ENCODE data around the gene SLCO6A1.
"Not testable (repeated sequence)": the region's sequence is repeated elsewhere in the genome, so short reads cannot be mapped to it uniquely, and the experiment has no call there.

The SLCO6A1 gene, protein sequence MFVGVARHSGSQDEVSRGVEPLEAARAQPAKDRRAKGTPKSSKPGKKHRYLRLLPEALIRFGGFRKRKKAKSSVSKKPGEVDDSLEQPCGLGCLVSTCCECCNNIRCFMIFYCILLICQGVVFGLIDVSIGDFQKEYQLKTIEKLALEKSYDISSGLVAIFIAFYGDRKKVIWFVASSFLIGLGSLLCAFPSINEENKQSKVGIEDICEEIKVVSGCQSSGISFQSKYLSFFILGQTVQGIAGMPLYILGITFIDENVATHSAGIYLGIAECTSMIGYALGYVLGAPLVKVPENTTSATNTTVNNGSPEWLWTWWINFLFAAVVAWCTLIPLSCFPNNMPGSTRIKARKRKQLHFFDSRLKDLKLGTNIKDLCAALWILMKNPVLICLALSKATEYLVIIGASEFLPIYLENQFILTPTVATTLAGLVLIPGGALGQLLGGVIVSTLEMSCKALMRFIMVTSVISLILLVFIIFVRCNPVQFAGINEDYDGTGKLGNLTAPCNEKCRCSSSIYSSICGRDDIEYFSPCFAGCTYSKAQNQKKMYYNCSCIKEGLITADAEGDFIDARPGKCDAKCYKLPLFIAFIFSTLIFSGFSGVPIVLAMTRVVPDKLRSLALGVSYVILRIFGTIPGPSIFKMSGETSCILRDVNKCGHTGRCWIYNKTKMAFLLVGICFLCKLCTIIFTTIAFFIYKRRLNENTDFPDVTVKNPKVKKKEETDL

GRCh38 chr5:102498271-102499034, at the start of gene SLCO6A1:
TSS of gene SLCO6A1 (minus strand) at chr5:102499001. CDS start at chr5:102498844, 157 bp downstream.
- no peak for DNase-seq (ENCODE audit: low read depth)

DNA sequence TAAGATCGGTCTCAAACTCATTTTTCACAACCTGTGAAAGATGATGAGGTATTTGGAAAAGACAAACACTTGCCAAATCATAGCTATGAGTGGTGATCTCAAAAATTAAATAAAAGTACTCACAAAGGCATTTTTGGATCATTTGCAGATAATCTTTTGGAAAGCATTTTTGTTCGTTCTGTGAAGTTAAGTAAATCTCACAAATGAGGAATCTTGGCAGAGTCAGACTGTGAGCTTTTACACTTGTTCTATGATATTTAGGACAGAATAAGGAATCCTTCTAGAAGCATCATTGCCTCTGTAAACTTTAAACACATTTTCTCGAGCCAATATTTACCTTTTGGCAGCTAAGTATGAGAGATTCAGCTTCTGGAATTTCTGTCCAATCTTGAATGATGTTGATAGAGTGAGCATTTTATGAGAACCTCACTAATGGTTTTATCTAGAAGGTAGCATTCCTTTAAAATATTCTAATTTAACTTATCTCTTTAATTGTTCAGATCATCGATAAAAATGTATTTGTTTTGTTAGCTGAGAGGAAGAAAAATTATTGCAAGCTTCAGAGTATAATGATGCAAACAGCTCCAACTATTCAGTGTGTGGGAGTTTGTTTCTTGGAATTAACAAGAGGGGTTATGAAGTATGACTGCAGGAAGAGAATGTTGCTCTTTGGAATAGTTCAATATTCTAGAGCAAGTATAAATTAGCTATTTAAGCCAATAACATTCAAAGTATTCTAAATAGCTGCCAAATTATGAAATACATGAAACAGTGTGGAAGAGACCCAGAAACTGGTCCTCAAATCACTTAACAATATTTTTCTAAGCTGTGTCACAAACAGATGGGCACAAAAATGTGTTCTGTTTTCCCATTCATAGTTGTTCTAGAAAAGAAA, 48.6 kb upstream of the SLCO6A1 start:
- no peak for DNase-seq (ENCODE audit: low read depth)

DNA sequence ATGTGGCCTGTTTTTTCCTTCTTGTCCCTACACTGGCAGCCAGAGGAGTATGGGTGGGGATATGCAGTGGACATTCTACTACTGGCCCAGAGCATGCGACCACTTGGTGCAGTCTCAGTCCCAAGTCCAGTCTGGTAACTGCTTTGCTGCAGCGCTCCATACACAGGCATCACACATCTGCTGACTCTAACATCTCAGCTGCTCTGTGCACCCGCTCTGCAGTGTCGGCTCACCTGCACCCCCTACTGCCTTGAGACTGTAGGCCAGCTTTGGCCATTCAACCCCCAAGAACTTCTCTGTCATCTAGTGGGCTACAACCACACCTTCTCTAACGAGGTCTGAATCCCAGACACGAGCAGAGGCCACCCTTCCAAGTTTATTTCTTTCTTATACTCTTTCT, 46.4 kb upstream of the SLCO6A1 start:
- no peak for DNase-seq (ENCODE audit: low read depth)

GRCh38 chr5:102542057-102542456, 43.3 kb upstream of the SLCO6A1 start:
- no peak for DNase-seq (ENCODE audit: low read depth)

- DNase-seq (ENCODE audit: low read depth), result no peak
Observed at GRCh38 chr5:102539996-102540728, 41.4 kb upstream of the SLCO6A1 start.

- no peak for DNase-seq (ENCODE audit: low read depth)
Observed at GRCh38 chr5:102539562-102539961, 40.8 kb upstream of the SLCO6A1 start.

DNA sequence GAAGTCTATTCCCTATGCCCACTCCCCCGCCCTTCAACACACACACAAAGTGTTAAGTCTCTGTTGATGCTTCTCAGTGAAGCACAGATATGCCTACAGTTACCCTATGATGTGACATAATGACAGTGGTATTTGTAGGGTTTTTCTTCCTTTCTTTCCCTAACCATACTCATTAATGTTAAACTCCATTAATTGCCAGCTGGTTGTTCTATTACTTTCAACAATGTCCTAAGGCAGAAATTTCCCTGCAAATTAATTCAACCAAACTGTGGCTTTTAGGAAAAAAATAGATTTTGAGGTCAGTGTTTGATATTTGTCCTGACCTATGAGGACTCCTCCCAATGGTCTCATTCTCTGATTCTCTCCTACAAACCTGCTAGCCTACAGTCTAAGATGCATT, 38.2 kb upstream of the SLCO6A1 start:
- no peak for DNase-seq (ENCODE audit: low read depth)

- DNase-seq (ENCODE audit: low read depth), result no peak
Observed at GRCh38 chr5:102536323-102536928, 37.6 kb upstream of the SLCO6A1 start.

DNA sequence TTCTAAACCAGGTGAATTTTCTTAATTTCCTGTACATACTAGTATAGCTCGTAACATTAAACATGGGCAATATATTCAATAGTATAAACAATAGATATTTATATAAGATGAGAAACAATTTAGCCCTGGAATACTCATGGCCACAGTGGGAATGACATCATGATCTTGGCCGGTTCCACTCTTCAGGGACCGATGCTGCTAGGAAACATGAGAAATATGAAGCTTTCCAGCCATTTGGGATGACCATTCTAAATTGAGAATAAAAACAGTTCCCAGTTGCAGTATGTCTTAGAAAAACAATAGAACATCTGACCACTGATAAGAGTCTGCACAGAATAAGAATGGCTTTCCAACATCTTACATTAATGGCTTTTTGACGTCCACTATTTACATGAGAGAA, 33.3 kb upstream of the SLCO6A1 start:
- no peak for DNase-seq (ENCODE audit: low read depth)

- DNase-seq (ENCODE audit: low read depth), result no peak
Observed at GRCh38 chr5:102531506-102531905, 32.7 kb upstream of the SLCO6A1 start.

GRCh38 chr5:102529447-102529846, 30.6 kb upstream of the SLCO6A1 start:
- DNase-seq (ENCODE audit: low read depth), result no peak

DNA sequence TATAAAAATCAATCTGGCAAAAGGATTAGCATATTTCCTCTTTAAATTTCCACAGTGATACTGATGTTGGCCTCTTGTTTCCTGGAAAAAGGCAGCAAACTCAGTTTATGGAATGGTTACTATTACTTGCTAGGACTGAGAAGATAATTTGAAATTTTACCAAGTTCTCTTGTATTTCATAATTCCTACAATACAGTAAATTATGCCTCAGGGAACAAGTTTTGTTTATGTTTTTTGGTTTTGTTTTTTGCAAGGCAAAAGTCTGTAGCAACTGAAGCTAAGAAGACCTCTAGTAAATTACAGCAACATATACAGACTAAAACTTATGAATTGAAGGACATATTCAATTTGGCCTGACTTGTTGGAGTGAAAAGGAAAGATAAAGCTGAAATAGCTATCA, 30.2 kb upstream of the SLCO6A1 start:
- no peak for DNase-seq (ENCODE audit: low read depth)

- DNase-seq (ENCODE audit: low read depth), result no peak
Observed at GRCh38 chr5:102528600-102528999, 29.8 kb upstream of the SLCO6A1 start.

DNA sequence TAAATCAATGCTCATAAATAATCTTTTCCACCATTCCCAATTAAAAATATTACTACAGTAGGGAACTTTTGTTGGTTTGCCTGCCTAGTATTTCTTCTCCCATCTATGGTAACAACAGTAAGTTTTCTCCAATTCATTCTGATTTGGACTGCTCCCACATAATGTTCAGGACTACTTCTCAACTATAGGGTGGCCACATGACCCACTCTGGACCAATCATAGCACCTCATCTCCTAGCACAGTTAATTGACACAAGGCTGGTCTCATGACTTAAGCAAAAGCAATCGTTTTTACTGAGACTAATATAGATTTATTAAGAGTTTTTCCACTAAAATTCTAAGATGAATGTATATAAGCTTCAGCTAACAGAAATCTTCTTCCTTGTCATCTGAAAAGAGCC, 28.7 kb upstream of the SLCO6A1 start:
- DNase-seq (ENCODE audit: low read depth), result no peak

DNA sequence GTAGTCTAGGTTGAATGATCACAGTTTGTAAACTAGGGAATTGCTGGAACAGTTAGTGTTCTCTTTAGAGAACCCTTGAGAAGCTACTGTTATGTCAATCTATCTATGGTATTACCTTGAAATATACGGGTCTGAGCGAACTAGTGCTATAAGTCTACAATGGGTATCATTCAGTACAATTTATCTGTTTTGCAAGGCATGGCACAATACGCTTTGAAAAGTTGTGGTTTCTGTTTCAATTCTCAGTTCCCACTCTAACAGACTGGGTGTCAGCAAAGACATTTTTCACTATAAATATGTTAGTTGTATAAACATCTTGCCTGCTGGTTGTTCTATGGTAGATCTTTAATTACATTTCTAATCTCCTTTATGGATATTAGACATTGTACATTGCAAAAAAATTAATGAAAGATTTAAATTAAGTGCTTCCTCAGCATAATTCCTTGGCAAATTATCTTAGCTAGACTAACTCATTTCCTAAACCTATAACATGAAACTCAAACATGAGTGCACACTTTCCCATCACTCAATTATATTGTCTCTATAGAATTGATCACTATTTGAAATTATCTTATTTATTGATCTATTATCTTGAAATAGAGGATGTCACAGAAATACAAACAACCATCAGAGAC, 24.9 kb upstream of the SLCO6A1 start:
- no peak for DNase-seq (ENCODE audit: low read depth)

- DNase-seq (ENCODE audit: low read depth), result peak; percentile 26
Observed at GRCh38 chr5:102511666-102512065, 12.9 kb upstream of the SLCO6A1 start.

GRCh38 chr5:102491261-102491914, 7.4 kb downstream of the SLCO6A1 start:
- not testable (repeated sequence) for DNase-seq (ENCODE audit: low read depth)

DNA sequence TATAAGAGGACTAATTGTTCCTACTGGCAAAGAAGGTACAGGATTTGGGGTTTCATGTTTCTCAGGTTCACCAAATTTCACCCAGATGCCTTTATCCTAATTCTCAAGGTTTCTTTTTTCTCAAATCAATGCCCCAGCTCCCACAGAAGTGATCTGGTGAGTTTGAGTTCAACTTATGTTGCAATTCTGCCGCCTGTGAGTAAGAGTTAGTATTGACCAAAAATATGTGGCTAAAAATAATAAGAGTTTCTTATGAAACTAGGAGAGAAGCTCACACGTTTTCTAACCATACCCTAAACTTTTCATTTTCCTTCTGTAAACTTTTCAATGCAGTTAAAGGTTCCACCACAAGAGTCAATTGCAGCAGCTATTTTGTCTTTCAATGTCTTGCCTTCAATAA, 15.1 kb downstream of the SLCO6A1 start:
- DNase-seq (ENCODE audit: low read depth), result no peak

DNA sequence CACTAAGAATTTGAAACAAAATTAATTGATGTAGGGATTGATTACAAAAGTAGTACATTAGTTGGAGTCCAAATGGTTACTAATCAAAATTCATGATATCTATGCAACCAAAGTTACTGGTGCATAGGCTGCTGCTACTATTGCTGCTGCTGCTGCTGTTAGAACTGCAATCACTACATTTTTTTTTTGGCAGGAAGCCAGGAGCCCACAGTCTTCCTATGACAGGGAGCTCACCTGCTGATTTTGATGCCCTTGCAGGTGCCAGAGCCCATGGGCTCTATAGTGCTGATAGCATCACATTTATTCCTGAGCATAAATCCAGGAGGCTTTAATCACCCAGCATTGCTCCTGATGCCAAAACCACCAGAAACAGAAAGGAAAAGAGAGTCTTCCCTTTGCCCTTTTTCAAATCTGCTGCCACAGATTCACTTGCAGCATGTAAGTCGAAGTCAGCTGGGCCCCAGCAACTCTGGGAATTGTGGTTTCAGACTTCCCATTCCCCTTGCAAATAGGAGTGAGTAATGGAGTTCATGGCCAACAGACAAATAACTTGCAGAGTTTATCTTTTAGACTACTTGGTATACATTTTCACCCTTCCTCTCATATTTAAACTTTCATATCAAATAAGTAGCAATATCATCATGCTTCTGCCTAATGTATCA, 17.6 kb downstream of the SLCO6A1 start:
- DNase-seq (ENCODE audit: low read depth), result no peak

Measured in GM04504 (cell line).